GM20431 (cell line): ENCODE results near the gene MCRIP1.

Experiments used
- in situ Hi-C: fragments of 300-500 bp; cut with MseI, MboI; formaldehyde crosslinking; loops from one replicate; pipeline ENCODE4 v1.15.0; 2020; ENCODE audit warnings: low sequenced_read_pairs; ENCODE audit not compliant: unreplicated experiment

The MCRIP1 gene, protein sequence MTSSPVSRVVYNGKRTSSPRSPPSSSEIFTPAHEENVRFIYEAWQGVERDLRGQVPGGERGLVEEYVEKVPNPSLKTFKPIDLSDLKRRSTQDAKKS

DNA sequence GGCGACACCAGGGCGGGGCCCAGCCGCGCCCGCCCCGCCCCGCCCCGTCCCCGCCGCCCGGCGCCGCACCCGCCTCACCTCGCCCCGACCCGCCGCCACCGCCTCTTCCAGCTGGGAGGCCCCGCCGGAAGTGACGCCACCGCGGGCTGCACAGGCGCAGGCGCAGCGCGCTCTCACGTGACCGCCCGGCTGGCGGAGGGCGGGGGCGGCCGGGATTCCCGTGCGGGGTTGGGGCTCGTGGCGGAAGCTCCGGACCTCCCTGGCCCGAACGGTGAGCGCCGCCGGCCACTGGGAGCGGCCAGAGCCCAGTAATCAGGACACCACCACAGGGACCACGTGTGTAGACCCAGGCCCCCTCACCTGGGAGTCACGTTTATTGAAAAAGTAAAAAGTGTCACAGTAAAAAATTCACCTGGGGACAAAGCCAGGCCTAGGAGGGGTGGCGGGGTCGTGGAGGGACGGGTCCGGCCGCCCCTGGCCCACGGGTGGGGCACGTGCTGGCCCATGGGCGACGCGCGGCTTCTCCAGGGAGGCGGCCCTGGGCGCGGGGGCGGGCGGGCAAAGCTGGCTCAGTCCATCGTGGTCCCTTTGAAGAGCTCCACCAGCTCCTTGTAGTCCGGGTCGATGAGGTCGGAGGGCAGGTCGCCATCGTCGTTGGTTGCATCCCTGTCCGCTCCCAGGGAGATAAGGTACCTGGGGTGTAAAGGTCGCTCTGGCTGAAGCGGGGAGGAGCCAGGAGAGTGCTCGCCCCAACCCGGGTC lies at the start of gene MCRIP1:
Gene MCRIP1, minus strand, starts transcription at position 132 of the 761 bp plus-strand sequence. CDS start 8,785 bp downstream, outside the sequence.
- in situ Hi-C loops: no loop called here

DNA sequence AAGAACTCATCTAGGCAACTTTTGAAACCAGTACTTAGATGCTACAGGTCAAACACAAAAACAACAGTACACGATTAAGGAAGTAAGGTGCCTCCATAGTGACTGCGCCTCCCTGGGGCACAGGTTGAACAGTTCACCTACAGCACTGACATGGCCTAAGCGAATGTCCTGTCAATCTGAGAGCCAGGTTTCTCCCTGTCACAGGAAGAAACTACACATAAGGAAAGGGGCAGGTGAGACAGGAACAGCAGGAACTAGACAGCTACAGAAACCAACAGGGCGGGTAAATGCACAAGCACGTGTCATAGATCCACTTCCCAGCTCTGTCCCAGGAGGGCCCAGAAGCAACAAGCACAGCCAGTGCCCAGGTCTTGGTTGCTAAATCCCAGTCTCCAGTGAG lies 46.0 kb upstream of the MCRIP1 start:
- in situ Hi-C loops: no loop called here

DNA sequence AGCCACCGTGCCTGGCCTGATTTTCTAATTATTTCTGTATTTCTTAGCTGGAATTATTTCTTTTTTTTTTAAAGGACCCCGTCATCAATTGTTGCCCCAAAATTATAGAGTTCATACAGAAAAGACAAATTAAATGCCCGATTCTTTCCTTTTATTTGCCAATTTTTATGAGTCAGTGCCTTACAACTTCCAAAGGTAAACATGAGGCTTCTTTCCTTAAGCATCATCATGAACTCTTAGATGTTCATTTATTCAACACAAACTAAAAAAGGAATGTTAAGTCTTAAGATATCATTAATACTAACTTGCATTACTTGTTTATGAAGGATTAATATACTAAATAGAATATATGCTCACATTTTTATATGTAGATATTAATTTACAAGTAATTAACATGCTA lies 45.2 kb upstream of the MCRIP1 start:
- in situ Hi-C loops: no loop called here

DNA sequence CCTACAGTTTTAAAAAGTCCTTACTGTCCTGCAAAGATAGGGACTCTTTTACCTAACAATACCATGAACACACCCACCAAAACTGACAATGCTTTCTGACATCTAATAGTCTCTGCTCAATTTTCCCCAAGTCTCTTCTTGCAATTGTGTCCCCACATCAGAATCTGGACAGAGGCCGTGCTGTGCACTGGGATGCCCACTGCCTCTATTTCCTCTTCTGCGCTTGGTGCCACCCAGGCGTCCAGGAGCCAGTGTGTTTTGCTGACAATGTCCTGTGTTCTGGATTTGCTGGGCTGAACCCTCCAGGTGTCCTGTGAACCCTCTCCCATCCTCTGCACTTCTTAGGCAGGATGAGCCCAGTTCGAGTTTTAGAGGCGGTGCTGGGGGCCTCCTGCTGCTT lies 44.5 kb upstream of the MCRIP1 start:
- in situ Hi-C loops: no loop called here

DNA sequence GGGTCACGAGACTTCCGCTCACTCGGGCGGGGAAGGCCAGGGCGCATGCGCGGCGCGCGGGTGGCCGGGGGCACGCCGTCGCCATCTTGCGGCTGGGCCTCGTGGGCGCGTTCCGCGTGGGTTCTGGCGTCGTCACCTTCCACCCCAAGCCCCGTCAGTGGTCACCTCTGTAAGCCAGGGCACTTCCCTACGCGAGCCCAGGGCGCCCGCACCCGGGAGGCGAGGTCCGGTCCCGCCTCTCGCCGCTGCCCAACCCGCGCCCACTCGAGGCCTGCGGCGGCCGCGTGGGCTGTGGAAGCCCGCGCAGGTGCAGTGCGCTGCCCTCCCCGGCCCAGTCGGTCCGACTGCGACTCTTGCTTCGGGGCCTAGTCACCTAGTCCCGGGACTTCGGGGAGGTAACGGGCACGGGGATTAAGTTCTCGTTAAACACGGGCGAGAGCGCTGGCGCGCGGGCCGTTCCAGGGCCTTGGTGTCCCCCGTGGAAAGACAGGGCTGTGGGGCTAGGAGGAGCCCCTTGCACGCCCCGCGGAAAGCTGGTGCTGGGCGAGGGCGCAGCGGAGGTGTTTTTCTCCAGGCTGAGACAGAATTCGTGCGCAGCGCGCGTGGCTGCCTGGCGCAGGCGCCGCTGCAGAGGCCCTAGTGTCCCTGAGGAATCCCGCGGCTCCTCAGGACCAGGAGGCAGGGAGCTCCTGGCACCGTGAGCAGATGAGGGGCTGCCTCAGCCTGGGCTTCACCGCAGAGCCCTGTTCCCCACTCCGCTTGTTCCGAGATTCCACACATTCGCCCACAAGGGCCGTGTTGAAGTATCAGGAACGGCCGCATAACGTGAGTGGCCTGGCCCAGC lies 38.5 kb upstream of the MCRIP1 start:
- in situ Hi-C loops: no loop called here

DNA sequence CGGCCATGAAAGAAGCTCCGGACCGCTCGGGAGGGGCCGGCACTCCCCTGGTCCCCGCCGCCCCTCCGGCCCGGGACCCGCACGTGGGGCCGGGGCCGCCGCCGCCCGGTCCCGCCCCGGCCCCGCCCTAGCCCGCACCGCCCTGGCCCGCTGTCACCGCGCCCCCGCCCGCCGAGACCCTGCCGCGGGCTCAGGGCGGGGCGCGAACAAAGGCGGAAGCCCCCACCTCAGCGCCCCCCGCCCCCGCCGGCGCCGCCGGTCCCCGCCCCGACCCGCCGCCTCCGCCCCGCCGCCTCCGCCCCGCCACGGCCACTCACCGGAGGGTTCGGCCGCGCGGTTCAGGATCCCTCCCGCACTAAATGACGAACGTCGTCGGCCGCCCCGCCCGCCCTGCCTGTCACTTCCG lies 37.9 kb upstream of the MCRIP1 start, which contains the start of gene ARHGDIA:
Gene ARHGDIA, minus strand, starts transcription at position 357 of the 406 bp plus-strand sequence. CDS start 1,407 bp downstream, outside the sequence.
- in situ Hi-C loops: no loop called here

DNA sequence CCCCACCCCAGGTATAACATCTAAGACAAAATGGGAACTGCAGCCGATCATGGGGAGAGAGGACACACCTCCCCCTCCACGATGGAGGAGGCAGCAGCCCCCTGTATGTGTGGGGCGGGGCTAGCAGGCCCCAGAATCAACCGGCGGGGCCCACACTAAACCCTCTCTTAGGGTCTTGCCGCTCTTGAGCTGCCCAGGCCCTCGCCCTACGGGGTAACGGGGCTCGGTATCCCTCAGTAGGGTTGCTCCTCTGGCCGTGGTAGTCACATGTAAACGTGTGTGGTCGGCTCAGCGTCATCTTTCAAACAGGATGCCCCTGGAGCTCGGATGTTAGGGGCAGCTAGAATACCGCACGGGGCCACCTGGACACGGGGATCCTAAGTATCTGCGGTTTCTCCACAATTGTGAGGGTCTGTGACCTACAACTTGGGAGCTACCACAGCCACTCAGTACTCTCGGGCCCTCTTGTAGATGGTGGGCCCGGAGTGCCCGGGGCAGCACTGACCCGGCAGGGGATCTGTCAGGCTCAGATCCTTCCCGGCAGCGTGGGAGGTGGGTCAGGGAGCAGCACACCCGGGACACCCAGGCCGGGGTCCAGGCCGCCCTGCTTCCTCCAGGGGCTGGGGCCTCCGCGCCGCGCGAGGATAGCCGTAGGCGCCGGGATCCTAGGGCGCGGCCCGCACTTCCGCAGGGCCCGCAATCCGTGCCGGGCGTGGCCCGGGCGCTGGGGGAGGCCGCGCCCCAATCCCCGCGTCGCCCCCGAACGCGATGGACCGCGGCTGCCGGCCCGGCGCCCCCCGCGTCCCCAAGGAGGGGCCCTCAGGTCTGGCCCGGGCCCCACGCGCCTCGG lies 37.3 kb upstream of the MCRIP1 start:
- in situ Hi-C loops: no loop called here

DNA sequence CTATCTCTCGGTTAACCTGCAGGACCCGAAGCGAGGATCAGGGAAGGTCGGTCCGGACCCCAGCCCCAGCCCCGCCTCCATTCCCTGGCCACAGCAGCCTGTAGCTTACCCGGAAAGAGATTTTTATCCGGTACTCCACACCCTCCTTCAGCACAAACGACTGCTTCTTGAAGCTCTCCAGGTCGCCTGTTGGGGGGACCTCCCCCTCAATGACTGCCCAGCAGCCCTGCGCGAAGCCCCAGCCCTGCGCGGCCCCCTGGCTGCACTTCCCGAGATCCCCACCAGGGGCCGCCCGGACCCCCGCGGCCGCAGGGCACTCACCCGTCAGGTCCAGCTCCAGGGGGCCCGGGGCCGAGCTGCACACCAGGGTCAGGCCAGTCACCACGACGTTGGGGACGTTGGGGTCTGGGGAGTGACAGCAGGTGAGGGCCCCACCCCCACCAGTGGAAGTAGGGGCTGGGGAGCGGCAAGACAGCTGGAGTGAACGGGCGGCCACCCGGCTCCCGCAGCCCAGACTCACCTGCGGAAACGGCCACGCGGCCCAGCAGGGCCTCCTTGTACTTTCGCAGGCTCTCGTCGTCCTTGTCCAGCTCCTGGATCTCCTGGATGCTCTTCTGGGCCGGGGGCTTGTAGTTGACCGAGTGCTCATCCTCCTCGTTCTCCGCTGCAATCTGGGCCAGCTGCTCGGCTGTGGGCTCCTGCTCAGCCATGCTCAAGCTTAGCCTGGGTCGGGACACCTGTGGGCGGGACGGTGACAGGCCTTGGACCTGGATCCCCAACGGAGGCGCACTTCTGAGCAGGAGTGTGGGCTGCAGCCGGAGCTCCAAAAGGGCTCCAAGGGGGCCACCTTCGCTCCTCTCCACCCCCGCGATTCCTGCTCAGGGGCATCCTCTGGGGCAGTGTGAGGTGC lies 36.4 kb upstream of the MCRIP1 start:
- in situ Hi-C loops: no loop called here

DNA sequence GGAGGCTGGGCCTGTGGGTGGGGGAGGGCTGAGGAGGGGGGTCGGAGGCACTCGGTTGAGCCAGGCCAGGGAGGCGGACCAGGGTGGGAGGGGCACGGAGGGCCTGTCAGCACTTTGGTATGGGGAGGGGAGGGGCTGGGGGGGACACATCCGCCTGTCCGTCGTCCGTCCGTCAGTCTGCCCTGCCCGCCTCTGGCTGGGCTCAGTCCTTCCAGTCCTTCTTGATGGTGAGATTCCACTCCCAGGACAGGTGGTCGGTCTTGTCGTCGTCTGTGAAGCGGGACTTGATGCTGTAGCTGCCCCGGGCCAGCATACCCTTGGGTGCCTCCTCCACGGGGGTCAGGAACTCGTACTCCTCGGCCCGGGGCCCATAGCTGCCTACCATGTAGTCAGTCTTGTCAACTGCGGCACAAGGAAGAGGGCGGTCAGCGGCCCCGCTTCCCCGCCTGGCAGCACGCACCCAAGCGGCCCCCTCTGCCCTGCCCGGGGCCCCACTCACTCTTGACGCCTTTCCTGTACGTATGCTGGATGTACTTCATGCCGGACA lies 35.7 kb upstream of the MCRIP1 start:
- in situ Hi-C loops: no loop called here

DNA sequence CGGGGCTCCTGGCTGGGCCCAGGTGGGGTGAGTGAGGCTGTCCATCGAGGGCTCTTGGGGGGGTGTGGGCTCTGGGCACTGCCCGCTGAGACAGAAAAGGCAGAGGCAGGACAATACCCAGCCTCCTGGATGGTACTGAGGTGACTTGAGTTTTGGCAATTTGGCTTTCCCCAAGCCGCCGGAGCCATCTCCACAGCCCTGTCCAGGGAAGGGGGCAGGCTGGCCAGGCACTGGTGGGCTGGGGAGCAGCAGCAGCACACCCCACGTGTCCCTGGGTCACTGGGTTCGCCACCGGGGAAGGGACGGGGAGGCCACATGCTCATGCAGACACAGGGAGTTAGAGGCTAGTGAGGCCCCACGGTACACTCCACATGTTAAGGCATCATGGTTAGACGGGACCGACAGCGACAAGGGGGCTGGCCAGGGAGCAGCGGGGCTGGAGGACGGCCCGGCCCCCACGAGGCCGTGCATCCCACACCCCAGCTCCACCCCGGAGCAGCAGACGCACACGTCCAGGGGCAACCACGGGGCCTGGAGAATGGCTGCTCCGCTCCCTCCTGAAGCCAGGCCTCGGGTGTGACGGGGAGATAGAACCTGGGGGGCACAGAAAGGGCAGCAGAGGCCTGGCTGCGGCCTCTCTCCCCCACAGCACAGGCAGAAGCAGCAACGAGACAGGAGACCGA lies 35.0 kb upstream of the MCRIP1 start:
- in situ Hi-C loops: no loop called here

DNA sequence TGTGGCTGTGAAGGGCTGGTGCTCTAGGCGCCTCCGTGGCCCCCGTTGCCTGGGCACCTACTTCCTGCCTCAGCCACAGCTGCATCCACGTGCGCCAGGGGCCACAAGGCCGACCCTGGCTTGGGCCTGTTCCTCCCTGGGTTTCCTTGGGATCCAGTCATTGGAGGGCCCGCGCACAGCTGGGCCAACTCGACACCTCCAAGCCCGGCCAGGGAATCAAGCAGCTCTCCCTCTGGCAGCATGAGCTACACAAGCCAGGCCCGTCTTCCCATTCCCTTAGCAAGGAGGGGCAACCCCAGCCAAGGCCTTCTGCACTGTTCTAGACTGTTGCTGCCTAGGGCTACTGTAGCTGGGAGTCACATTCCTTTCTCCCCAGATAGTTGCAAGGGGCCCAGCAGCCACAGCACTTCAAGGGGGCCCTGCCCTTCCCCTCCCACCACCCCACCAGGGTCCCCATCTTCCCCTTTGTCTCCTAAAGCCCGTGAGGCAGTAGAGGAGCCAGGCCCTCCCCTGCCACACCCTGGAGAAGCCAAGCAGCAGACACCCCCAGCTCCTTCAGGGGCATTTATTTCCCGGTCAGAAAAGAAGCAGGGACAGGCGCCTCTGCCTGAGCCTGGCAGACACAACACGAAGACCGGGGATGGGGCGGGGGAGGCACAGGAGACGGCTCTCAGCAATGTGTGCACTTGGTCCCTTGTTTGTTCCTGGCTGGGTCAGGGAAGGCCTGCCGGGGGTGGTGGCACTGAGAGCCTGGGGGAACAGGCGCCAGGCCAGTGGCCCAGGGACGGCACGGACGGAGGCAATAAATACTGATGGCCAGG lies 34.3 kb upstream of the MCRIP1 start:
- in situ Hi-C loops: no loop called here

DNA sequence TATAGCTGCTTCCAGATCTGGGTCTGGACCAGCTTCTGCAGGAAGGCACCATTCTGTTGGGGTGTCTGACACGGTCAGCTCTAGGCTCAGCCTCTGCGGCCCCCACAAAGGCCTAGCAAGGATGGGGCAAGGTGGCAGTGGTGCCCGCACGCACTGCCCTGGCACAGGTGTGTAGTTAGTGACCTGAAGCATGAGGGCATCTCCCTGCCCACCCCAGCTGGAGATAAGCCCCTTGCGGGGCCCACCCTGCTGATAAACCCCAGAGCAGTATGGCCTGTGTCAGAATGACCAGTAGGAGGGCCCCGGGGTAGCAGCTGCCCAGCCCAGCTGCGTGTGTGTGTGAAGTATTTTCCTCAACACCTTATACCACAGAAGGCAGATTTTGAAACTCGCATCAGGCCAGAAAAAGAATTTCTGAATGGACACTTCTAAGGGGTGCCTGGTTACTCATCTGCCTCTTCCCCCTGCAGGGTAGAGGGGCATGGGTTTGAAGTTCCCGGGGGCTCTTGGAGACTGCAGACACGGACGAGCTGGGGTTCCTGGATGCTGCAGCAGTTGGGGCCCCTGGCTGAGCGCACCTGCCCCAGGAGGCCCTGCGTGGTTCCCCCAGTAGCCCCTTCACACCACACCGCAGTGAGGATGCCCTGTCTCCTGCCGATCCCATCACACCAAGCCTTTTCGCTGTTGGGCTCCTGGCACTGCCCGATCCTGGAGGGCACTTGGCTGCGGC lies 33.5 kb upstream of the MCRIP1 start:
- in situ Hi-C loops: no loop called here

DNA sequence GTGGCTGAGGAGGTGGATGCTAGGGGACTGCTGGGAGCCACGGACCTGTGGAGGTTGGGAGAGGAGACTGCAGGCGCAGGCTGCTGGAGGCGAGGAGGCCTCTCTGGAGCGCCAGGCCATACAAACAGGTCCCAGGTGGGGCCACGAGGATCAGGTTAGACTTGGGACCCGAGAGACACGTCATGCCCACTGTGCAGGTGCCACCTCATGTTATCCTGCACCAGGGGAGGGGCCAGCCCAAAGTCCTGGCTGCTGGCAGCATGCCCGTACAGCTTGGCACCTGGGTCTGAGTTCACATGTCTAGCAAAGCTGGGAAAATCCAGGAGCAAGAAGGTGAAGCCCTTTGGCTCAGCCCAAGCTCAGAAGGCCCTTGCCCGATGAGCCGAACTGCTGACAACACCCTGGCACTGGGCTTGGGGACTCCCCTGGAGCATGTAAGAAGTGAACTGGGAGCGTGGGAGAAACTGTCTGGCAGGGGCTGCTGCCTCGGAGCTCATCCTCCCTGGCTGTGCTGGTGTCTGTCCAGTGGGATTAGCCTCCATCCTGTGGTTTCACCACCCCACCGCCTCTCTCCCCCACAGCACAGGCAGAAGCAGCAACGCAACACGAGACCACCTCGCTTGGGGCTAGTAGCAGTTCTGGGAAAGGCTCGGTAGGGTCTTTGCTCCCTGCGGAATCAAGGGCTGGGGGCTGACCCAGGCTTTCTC lies 32.8 kb upstream of the MCRIP1 start:
- in situ Hi-C loops: no loop called here

DNA sequence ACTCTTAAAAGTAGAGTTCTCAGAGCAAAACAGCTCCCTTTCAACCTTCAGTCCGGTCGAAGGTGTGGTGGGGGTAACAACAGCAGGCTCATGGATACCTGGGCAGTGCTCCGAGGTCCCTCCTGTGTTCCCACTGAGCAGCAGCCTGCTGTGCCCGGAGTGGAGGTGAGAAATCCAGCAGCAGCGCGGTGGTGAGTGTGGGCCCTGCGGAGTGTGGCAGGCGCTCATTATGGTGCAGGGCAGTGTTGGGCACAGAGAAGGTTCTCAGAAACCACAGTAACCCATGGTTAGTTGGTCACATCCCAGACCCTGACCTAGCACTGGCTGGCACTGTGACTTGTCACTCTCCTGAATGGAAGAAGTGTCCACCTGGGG lies 32.3 kb upstream of the MCRIP1 start:
- in situ Hi-C loops: no loop called here

DNA sequence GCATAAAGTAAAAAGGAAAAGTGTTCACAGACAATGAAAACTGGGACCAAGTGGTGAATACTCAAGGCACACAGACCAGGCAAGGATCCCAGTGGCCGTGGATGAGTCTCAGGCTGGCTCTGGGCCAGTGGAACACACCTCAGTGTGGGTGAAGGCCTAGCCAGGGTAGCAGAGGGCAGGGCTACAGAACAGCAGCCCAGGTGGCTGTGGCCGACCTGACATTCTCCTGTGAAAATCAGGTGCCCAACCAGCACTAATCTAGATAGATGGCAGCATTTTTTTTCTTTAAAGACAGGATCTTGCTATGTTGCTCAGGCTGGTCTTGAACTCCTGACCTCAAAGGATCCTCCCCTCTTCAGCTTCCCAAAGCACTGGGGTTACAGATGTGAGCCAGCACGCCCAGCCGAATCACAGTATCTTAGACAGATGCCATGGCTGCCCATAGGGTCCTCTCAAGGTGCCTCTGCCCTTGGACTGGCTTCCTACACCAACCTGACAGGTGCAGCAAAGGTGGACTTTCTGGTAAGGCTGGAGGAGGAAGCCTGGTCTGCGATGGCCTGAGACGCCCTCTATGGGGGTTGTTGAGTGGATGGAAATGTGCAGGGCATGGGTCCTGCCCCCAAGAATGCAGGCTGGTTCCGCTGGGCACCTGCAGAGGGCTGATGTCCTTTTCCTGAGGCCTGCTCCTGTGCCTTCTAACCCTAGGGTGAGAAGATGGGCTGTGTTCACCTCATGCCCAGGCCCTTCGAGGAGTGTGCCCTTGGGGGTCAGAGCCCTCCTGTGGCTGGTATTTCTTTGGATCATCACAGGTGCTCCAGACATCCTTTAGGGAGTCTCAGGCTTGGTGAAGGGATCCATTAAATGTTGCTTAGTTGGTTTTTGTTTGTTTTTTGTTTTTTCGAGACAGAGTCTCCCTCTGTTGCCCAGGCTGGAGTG lies 31.0 kb upstream of the MCRIP1 start:
- in situ Hi-C loops: no loop called here
